ENCODE results near the gene PDK4.
A peak's percentile ranks its signal among the peaks of the same experiment; 100 is the strongest.
"Not testable (repeated sequence)": the region's sequence is repeated elsewhere in the genome, so short reads cannot be mapped to it uniquely, and the experiment has no call there.

The PDK4 gene

GRCh38 chr7:95569720-95570119 lies 26.6 kb downstream of the PDK4 start:
- H3K9me3 ChIP-seq (ENCODE audit: control insufficient read depth, low read length), result no peaks in the 10 kb centered on the region
- 100% methylated on average over 1 of the region's 2 CpGs; no CpG with 5 or more reads in 1 of the 2 experiments for WGBS, 2 experiments (ENCODE audit: insufficient coverage in 2 of 2)
- H3K36me3 ChIP-seq (ENCODE audit: control insufficient read depth, insufficient read depth, low read length), result no peaks in the 10 kb centered on the region
- H3K27ac ChIP-seq (ENCODE audit: low read depth, low read length, severe bottlenecking), result no peak overlapping the region
- no peaks in the 10 kb centered on the region for H3K4me1 ChIP-seq (ENCODE audit: control insufficient read depth, insufficient read depth, low read length, poor library complexity, severe bottlenecking)
- H3K4me3 ChIP-seq (ENCODE audit: extremely low read depth, insufficient read depth, low read length, poor library complexity, severe bottlenecking), result no peak overlapping the region

DNA sequence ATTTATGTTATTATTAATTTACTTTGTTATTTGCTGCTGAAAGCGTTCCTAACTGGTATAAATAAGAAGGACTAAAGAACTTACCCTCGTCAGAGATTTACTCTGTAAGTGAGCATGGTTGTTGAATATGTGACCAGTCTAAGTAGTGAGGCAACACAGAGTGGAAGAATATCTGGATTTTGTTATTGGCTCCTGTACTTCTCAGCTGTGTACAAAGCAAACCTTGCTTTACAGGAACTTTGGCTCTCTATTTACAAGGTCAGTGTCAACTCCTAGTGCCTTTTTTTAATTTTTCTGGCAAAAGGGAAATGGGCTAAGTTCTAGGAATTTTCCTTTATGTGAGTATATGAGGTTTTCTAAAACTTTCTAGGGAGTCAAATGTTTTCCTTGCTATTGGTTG lies 35.6 kb downstream of the PDK4 start:
- no peaks in the 10 kb centered on the region for H3K9me3 ChIP-seq (ENCODE audit: control insufficient read depth, low read length)
- no peak overlapping the region for H3K27ac ChIP-seq (ENCODE audit: low read depth, low read length, severe bottlenecking)
- H3K36me3 ChIP-seq (ENCODE audit: control insufficient read depth, insufficient read depth, low read length), result no peaks in the 10 kb centered on the region
- 60 to 88% methylated on average over 1 of the region's 2 CpGs for WGBS, 2 experiments (ENCODE audit: insufficient coverage in 2 of 2)
- H3K4me3 ChIP-seq (ENCODE audit: extremely low read depth, insufficient read depth, low read length, poor library complexity, severe bottlenecking), result no peak overlapping the region
- H3K4me1 ChIP-seq (ENCODE audit: control insufficient read depth, insufficient read depth, low read length, poor library complexity, severe bottlenecking), result no peaks in the 10 kb centered on the region

GRCh38 chr7:95558864-95559263 lies 37.5 kb downstream of the PDK4 start:
- Histone ChIP-seq H3K27ac (ENCODE audit: low read depth, low read length, severe bottlenecking) (no peak overlapping the region), H3K36me3 (ENCODE audit: control insufficient read depth, insufficient read depth, low read length) (no peaks in the 10 kb centered on the region), H3K9me3 (ENCODE audit: control insufficient read depth, low read length) (no peaks in the 10 kb centered on the region), H3K4me3 (ENCODE audit: extremely low read depth, insufficient read depth, low read length, poor library complexity, severe bottlenecking) (no peak overlapping the region), H3K4me1 (ENCODE audit: control insufficient read depth, insufficient read depth, low read length, poor library complexity, severe bottlenecking) (no peaks in the 10 kb centered on the region)
- WGBS, 2 experiments (ENCODE audit: insufficient coverage in 2 of 2), result 100% methylated on average over 2 of the region's 3 CpGs; no CpG with 5 or more reads in 1 of the 2 experiments

- Histone ChIP-seq H3K27ac (ENCODE audit: low read depth, low read length, severe bottlenecking) (no peak overlapping the region), H3K9me3 (ENCODE audit: control insufficient read depth, low read length) (no peaks in the 10 kb centered on the region), H3K4me1 (ENCODE audit: control insufficient read depth, insufficient read depth, low read length, poor library complexity, severe bottlenecking) (no peaks in the 10 kb centered on the region), H3K4me3 (ENCODE audit: extremely low read depth, insufficient read depth, low read length, poor library complexity, severe bottlenecking) (no peak overlapping the region), H3K36me3 (ENCODE audit: control insufficient read depth, insufficient read depth, low read length) (no peaks in the 10 kb centered on the region)
- WGBS, 2 experiments (ENCODE audit: insufficient coverage in 2 of 2), result 100% methylated on average over 1 of the region's 2 CpGs
These were observed 39.5 kb downstream of the PDK4 start for GRCh38 chr7:95556777-95557176.

DNA sequence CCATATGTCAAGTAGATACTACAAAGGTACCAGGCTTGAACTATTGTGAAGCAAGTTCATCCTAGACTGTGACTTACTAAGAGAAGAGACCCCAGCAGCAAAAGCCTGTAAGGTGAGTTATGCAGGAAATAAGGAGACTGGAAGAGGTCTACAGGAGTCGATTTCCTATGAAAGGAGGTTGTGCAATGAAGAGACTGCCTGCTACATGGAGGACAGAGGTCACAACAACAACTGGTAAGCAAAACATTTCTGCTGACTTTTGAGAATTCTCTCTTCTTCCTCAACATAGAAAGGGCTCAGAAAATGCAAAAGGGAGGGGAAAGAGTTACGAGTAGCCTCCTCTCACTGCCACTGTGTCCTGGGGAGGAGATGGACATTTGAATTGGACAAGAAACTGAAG lies 42.4 kb downstream of the PDK4 start:
- H3K36me3 ChIP-seq (ENCODE audit: control insufficient read depth, insufficient read depth, low read length), result no peaks in the 10 kb centered on the region
- H3K9me3 ChIP-seq (ENCODE audit: control insufficient read depth, low read length), result no peaks in the 10 kb centered on the region
- 86% methylated on average over 1 of the region's 2 CpGs; no CpG with 5 or more reads in 1 of the 2 experiments for WGBS, 2 experiments (ENCODE audit: insufficient coverage in 2 of 2)
- H3K4me3 ChIP-seq (ENCODE audit: extremely low read depth, insufficient read depth, low read length, poor library complexity, severe bottlenecking), result no peak overlapping the region
- peaks cover 8% of the 10 kb centered on the region for H3K4me1 ChIP-seq (ENCODE audit: control insufficient read depth, insufficient read depth, low read length, poor library complexity, severe bottlenecking)
- H3K27ac ChIP-seq (ENCODE audit: low read depth, low read length, severe bottlenecking), result no peak overlapping the region

GRCh38 chr7:95552010-95552926 lies 44.0 kb downstream of the PDK4 start:
- H3K4me3 ChIP-seq (ENCODE audit: extremely low read depth, insufficient read depth, low read length, poor library complexity, severe bottlenecking); H3K4me1 ChIP-seq (ENCODE audit: control insufficient read depth, insufficient read depth, low read length, poor library complexity, severe bottlenecking); H3K27ac ChIP-seq (ENCODE audit: low read depth, low read length, severe bottlenecking); H3K36me3 ChIP-seq (ENCODE audit: control insufficient read depth, insufficient read depth, low read length); H3K9me3 ChIP-seq (ENCODE audit: control insufficient read depth, low read length): not testable (repeated sequence)
- 93 to 94% methylated on average over 20 to 33 of the region's 45 CpGs for WGBS, 2 experiments (ENCODE audit: insufficient coverage in 2 of 2)

GRCh38 chr7:95550546-95550945 lies 45.8 kb downstream of the PDK4 start:
- Histone ChIP-seq H3K27ac (ENCODE audit: low read depth, low read length, severe bottlenecking) (no peak overlapping the region), H3K9me3 (ENCODE audit: control insufficient read depth, low read length) (no peaks in the 10 kb centered on the region)
- 96 to 98% methylated on average over 3 to 4 of the region's 4 CpGs for WGBS, 2 experiments (ENCODE audit: insufficient coverage in 2 of 2)

GRCh38 chr7:95549818-95550529 lies 46.3 kb downstream of the PDK4 start:
- H3K36me3 ChIP-seq (ENCODE audit: control insufficient read depth, insufficient read depth, low read length), result no peaks in the 10 kb centered on the region
- WGBS, 2 experiments (ENCODE audit: insufficient coverage in 2 of 2), result 67 to 98% methylated on average over 4 to 5 of the region's 6 CpGs

More at GRCh38 chr7:95550546-95550945, 45.8 kb downstream of the PDK4 start:
- Histone ChIP-seq H3K4me3 (ENCODE audit: extremely low read depth, insufficient read depth, low read length, poor library complexity, severe bottlenecking) (no peak overlapping the region), H3K36me3 (ENCODE audit: control insufficient read depth, insufficient read depth, low read length) (no peaks in the 10 kb centered on the region), H3K4me1 (ENCODE audit: control insufficient read depth, insufficient read depth, low read length, poor library complexity, severe bottlenecking) (peaks cover 8% of the 10 kb centered on the region)

DNA sequence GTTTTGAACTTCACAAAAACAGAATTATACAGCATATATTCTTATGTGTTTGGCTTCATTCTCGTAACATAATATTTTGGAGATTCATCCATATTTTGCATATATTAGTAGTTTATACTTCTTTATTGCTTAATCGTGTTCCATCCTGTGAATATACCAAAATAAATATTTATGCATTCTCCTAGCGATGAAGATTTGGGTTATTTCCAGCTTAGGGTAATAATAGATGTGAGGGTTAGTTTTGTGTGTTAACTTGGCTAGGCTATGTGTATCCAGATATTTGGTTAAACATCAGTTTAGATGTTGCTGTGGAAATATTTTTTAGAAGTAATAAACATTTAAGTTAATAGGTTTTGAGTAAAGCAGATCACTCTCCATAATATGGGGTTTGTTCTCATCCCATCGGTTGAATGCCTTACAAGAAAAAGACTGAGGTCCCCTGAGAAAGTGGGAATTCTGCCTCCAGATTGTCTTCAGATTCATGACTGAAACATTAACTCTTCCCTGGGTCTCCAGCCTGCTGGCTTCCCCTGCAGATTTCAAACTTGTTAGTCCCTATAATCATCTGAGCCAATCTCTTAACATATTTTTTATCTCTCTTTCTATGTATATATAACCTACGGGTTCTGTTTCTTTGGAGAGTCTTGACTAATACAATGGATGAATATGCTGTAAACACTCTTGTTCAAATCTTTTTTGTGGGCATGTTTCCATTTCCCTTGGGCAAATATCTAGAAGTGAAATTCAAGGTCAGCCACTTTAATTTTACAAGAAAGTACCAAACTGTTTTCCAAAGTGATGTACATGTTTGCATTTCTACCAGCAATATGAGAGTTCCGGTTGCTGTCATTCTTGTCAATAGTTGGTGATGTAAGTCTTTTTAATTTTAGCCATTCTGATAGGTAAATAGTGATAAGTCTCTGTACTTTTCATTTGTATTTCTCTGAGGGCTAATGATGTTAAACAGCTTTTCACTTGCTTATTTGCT lies 48.7 kb downstream of the PDK4 start:
- Histone ChIP-seq H3K27ac (ENCODE audit: low read depth, low read length, severe bottlenecking) (no peak overlapping the region), H3K4me3 (ENCODE audit: extremely low read depth, insufficient read depth, low read length, poor library complexity, severe bottlenecking) (no peak overlapping the region)
- WGBS, 2 experiments (ENCODE audit: insufficient coverage in 2 of 2), result 100% methylated on average over 1 to 2 of the region's 6 CpGs

More at GRCh38 chr7:95549818-95550529, 46.3 kb downstream of the PDK4 start:
- H3K4me1 ChIP-seq (ENCODE audit: control insufficient read depth, insufficient read depth, low read length, poor library complexity, severe bottlenecking), result peaks cover 8% of the 10 kb centered on the region
- no peak overlapping the region for H3K4me3 ChIP-seq (ENCODE audit: extremely low read depth, insufficient read depth, low read length, poor library complexity, severe bottlenecking)
- H3K9me3 ChIP-seq (ENCODE audit: control insufficient read depth, low read length), result no peaks in the 10 kb centered on the region
- peak overlapping the region; percentile 60 for H3K27ac ChIP-seq (ENCODE audit: low read depth, low read length, severe bottlenecking)

GRCh38 chr7:95546647-95547046 lies 49.7 kb downstream of the PDK4 start:
- no peaks in the 10 kb centered on the region for H3K36me3 ChIP-seq (ENCODE audit: control insufficient read depth, insufficient read depth, low read length)
- H3K27ac ChIP-seq (ENCODE audit: low read depth, low read length, severe bottlenecking), result no peak overlapping the region
- WGBS, 2 experiments (ENCODE audit: insufficient coverage in 2 of 2), result no CpG with 5 or more reads among the region's 4 CpGs
- peaks cover 8% of the 10 kb centered on the region for H3K4me1 ChIP-seq (ENCODE audit: control insufficient read depth, insufficient read depth, low read length, poor library complexity, severe bottlenecking)
- no peak overlapping the region for H3K4me3 ChIP-seq (ENCODE audit: extremely low read depth, insufficient read depth, low read length, poor library complexity, severe bottlenecking)
- H3K9me3 ChIP-seq (ENCODE audit: control insufficient read depth, low read length), result no peaks in the 10 kb centered on the region

More for the DNA sequence above, 48.7 kb downstream of the PDK4 start:
- Histone ChIP-seq H3K4me1 (ENCODE audit: control insufficient read depth, insufficient read depth, low read length, poor library complexity, severe bottlenecking) (peaks cover 8% of the 10 kb centered on the region), H3K9me3 (ENCODE audit: control insufficient read depth, low read length) (no peaks in the 10 kb centered on the region), H3K36me3 (ENCODE audit: control insufficient read depth, insufficient read depth, low read length) (no peaks in the 10 kb centered on the region)

Data from mesodermal cell (in vitro differentiated cells).